ENCODE measurements around the gene TMEM243. TPM values are rescaled to one million over a fixed set of nuclear protein-coding genes. Genes with fewer than 3 reads are reported as not detected.
A peak's percentile ranks its signal among the peaks of the same experiment; 100 is the strongest.
"Not testable (repeated sequence)": the region's sequence is repeated elsewhere in the genome, so short reads cannot be mapped to it uniquely, and the experiment has no call there.

The TMEM243 gene, protein sequence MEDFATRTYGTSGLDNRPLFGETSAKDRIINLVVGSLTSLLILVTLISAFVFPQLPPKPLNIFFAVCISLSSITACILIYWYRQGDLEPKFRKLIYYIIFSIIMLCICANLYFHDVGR
- 10 to 100 TPM in 2 of 4 donors, 1 to 10 TPM in 1, not detected in 1; 2.2 to 59.4 (median 19.1) TPM for total RNA-seq

DNA sequence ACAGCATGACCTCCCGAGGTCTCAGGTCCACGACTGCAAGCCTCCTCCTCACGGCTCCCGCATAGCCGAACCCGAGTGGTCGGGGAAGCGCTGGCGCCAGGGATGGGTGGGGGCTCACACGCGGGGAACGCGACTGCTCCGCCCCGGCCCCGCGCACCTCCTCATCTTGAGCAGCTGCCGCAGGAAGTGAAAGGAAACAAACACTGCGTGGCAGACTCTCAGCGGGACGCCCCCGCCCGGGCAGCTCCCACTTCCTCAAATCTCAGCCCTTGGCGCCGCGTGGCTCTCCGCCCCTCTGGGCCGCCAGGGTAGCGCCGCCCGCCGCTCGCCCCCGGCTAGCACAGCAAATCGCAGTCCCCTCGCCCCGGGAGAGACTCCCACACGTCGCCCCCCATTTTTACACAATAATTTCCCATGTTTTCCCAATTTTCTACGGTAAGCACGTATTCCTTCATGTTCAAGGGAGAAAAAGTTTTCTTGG lies at the start of gene TMEM243:
Gene TMEM243 (minus strand): TSS at position 188 of the 481 bp plus-strand sequence. CDS start 229 bp downstream, outside the sequence.
- in situ Hi-C loops (cut with MboI; ENCODE audit: low pct_ligation_motif_present in 1 of 4, low pct_unique_long_range_greater_than_20kb in 1 of 4, low sequenced_read_pairs in 3 of 4), result no loop called here
- H3K9me3 ChIP-seq, result no peaks in the 10 kb centered on the region
- WGBS, 2 donors (ENCODE audit: low coverage in 1 of 2), result 2% methylated on average over 27 of the region's 41 CpGs; no CpG with 5 or more reads in 1 of the 2 donors

DNA sequence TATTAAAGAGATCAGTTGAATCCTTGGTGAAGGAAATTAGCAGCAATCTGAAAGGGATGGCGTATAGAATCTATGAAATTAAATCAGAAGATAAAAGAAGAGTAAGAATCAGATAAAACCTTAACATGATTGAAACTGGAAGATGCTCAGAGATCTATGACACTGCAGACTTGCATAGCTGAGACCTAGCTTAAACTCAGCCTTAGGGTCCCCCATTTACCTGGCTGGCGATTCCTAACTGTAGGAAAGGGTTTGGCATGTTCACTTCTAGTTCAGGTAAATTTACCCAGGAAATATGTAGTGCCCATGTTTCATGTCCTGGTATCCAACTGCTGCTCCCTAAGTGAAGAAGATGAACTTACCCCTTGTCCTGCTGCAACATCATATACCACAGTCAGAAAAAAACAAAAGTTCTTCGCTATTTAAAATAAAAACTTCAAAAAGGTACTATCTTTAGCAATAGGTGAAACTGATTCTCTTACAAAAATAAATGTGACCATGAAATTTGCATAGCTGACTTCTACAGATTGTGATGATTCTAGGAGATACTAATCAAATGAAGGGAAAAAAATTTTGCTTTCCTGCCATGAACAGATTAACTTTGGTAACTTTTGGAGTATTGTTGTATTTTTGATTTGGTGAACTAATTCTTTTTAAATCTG lies 47.8 kb upstream of the TMEM243 start:
- DNase-seq, result no peak
- Histone ChIP-seq H3K36me3 (no peaks in the 10 kb centered on the region), H3K9me3 (no peaks in the 10 kb centered on the region), H3K4me3 (no peak overlapping the region), H3K27me3 (no peaks in the 10 kb centered on the region), H3K27ac (no peak overlapping the region), H3K4me1 (no peaks in the 10 kb centered on the region)
- intact Hi-C loops (cut with DNase I; ENCODE audit: low total_unique reads), result no loop called here
- WGBS, 2 donors (ENCODE audit: low coverage in 1 of 2), result 72 to 78% methylated on average over 2 to 3 of the region's 3 CpGs
- in situ Hi-C loops (cut with MboI; ENCODE audit: low pct_ligation_motif_present in 1 of 4, low pct_unique_long_range_greater_than_20kb in 1 of 4, low sequenced_read_pairs in 3 of 4), result no loop called here
- TF ChIP-seq POLR2A (IDR thresholded peaks at IDR 0.05) (no peak), EP300 (IDR thresholded peaks at IDR 0.05; ENCODE audit: low read depth) (no peak), POLR2AphosphoS5 (IDR thresholded peaks at IDR 0.05) (no peak)
- TF ChIP-seq, protein P1, sequence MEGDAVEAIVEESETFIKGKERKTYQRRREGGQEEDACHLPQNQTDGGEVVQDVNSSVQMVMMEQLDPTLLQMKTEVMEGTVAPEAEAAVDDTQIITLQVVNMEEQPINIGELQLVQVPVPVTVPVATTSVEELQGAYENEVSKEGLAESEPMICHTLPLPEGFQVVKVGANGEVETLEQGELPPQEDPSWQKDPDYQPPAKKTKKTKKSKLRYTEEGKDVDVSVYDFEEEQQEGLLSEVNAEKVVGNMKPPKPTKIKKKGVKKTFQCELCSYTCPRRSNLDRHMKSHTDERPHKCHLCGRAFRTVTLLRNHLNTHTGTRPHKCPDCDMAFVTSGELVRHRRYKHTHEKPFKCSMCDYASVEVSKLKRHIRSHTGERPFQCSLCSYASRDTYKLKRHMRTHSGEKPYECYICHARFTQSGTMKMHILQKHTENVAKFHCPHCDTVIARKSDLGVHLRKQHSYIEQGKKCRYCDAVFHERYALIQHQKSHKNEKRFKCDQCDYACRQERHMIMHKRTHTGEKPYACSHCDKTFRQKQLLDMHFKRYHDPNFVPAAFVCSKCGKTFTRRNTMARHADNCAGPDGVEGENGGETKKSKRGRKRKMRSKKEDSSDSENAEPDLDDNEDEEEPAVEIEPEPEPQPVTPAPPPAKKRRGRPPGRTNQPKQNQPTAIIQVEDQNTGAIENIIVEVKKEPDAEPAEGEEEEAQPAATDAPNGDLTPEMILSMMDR (IDR thresholded peaks at IDR 0.05), result no peak

More for the DNA sequence above, at the start of gene TMEM243:
- peak within 1 kb of the TSS; percentile 67 to 92 (median 82) for H3K4me3 ChIP-seq
- DNase-seq, result peak; percentile 86
- no peaks in the 10 kb centered on the region for H3K36me3 ChIP-seq
- intact Hi-C loops (cut with DNase I; ENCODE audit: low total_unique reads), result no loop called here
- peak within 1 kb of the TSS; percentile 77 to 92 (median 90) for H3K27ac ChIP-seq
- no peak for TF ChIP-seq EP300 (IDR thresholded peaks at IDR 0.05; ENCODE audit: low read depth)
- TF ChIP-seq POLR2A (IDR thresholded peaks at IDR 0.05), result peak; percentile 74
- TF ChIP-seq POLR2AphosphoS5 (IDR thresholded peaks at IDR 0.05), result peak; percentile 77 to 82 (median 79)
- TF ChIP-seq, protein P1 (IDR thresholded peaks at IDR 0.05), result peak in 4 of 5 experiments; percentile 16 to 40 (median 21)
- H3K27me3 ChIP-seq, result no peaks in the 10 kb centered on the region
- peaks cover 6 to 27% (median 18%) of the 10 kb centered on the region in 4 donors for H3K4me1 ChIP-seq

- Histone ChIP-seq H3K27me3 (no peaks in the 10 kb centered on the region), H3K4me3 (no peak overlapping the region), H3K9me3 (no peaks in the 10 kb centered on the region), H3K4me1 (no peaks in the 10 kb centered on the region), H3K36me3 (no peaks in the 10 kb centered on the region), H3K27ac (no peak overlapping the region)
- in situ Hi-C loops (cut with MboI; ENCODE audit: low pct_ligation_motif_present in 1 of 4, low pct_unique_long_range_greater_than_20kb in 1 of 4, low sequenced_read_pairs in 3 of 4) (no loop called here), intact Hi-C loops (cut with DNase I; ENCODE audit: low total_unique reads) (no loop called here)
- 77% methylated on average over 8 of the region's 8 CpGs; no CpG with 5 or more reads in 1 of the 2 donors for WGBS, 2 donors (ENCODE audit: low coverage in 1 of 2)
- DNase-seq, result no peak
- no peak for TF ChIP-seq EP300 (IDR thresholded peaks at IDR 0.05; ENCODE audit: low read depth)
- TF ChIP-seq, protein P1 (IDR thresholded peaks at IDR 0.05), result no peak
- TF ChIP-seq POLR2A (IDR thresholded peaks at IDR 0.05), result no peak
- TF ChIP-seq POLR2AphosphoS5 (IDR thresholded peaks at IDR 0.05), result no peak
Measured at GRCh38 chr7:87263537-87263936, 44.0 kb upstream of the TMEM243 start.

DNA sequence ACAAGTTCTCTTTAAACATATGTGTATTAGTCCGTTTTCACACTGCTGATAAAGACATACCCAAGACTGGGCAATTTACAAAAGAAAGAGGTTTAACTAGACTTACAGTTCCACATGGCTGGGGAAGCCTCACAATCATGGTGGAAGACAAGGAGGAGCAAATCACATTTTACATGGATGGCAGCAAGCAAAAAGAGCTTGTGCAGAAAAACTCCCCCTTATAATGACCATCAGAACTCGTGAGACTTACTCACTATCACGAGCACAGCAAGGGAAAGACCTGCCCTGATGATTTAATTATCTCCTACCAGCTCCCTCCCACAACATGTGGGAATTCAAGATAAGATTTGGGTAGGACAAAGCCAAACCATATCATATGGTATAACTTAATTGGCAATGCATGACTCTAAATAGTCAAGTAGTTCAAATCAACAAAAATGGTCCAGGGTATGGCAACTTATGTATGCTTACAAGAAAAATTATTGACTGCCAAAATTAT lies 34.1 kb upstream of the TMEM243 start:
- H3K9me3 ChIP-seq, result no peaks in the 10 kb centered on the region
- in situ Hi-C loops (cut with MboI; ENCODE audit: low pct_ligation_motif_present in 1 of 4, low pct_unique_long_range_greater_than_20kb in 1 of 4, low sequenced_read_pairs in 3 of 4), result no loop called here
- DNase-seq, result no peak
- intact Hi-C loops (cut with DNase I; ENCODE audit: low total_unique reads), result no loop called here
- no peaks in the 10 kb centered on the region for H3K4me1 ChIP-seq
- no peaks in the 10 kb centered on the region for H3K36me3 ChIP-seq
- no peak overlapping the region for H3K4me3 ChIP-seq
- TF ChIP-seq, protein P1 (IDR thresholded peaks at IDR 0.05), result no peak
- TF ChIP-seq EP300 (IDR thresholded peaks at IDR 0.05; ENCODE audit: low read depth) (no peak), POLR2A (IDR thresholded peaks at IDR 0.05) (no peak), POLR2AphosphoS5 (IDR thresholded peaks at IDR 0.05) (no peak)
- no peak overlapping the region for H3K27ac ChIP-seq
- H3K27me3 ChIP-seq, result no peaks in the 10 kb centered on the region
- WGBS, 2 donors (ENCODE audit: low coverage in 1 of 2), result 72 to 74% methylated on average over 3 of the region's 3 CpGs

GRCh38 chr7:87245671-87246070 lies 26.1 kb upstream of the TMEM243 start:
- H3K27me3 ChIP-seq; H3K4me3 ChIP-seq; H3K27ac ChIP-seq; H3K36me3 ChIP-seq; H3K9me3 ChIP-seq; intact Hi-C loops (cut with DNase I; ENCODE audit: low total_unique reads); H3K4me1 ChIP-seq; DNase-seq; in situ Hi-C loops (cut with MboI; ENCODE audit: low pct_ligation_motif_present in 1 of 4, low pct_unique_long_range_greater_than_20kb in 1 of 4, low sequenced_read_pairs in 3 of 4): not testable (repeated sequence)
- WGBS, 2 donors (ENCODE audit: low coverage in 1 of 2), result 82% methylated on average over 5 of the region's 5 CpGs; no CpG with 5 or more reads in 1 of the 2 donors

DNA sequence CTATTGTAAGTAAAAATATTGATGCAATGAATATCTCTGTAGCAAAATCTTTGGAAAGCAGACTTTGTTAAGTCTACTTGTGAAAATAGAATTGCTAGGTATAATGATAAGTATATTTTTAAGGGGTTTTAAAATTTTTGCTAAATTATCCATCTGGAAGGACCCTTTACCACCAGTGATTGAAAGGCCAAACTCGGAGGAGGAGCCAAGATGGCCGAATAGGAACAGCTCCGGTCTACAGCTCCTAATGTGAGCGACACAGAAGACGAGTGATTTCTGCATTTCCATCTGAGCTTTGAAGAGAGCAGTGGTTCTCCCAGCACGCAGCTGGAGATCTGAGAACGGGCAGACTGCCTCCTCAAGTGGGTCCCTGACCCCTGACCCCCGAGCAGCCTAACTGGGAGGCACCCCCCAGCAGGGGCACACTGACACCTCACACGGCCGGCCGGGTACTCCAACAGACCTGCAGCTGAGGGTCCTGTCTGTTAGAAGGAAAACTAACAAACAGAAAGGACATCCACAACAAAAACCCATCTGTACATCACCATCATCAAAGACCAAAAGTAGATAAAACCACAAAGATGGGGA lies 19.0 kb upstream of the TMEM243 start:
- intact Hi-C loops (cut with DNase I; ENCODE audit: low total_unique reads), result loop anchor here (5.0 kb wide), 1 partner anchor 311 kb away; no protein-coding TSS in a partner anchor

More for the DNA sequence above, 19.0 kb upstream of the TMEM243 start:
- H3K4me1 ChIP-seq, H3K36me3 ChIP-seq, DNase-seq, H3K27me3 ChIP-seq, H3K9me3 ChIP-seq, H3K27ac ChIP-seq, H3K4me3 ChIP-seq: not testable (repeated sequence)
- 60 to 63% methylated on average over 2 to 11 of the region's 11 CpGs for WGBS, 2 donors (ENCODE audit: low coverage in 1 of 2)
- in situ Hi-C loops (cut with MboI; ENCODE audit: low pct_ligation_motif_present in 1 of 4, low pct_unique_long_range_greater_than_20kb in 1 of 4, low sequenced_read_pairs in 3 of 4), result loop anchor here (10.0 kb wide), 1 partner anchor 304 kb away; no protein-coding TSS in a partner anchor

Data from transverse colon (tissue), 4 donors.